Measurements from ENCODE around the gene ZNF879. TPM values are rescaled to one million over a fixed set of nuclear protein-coding genes. Genes with fewer than 3 reads are reported as not detected.
A peak's percentile ranks its signal among the peaks of the same experiment; 100 is the strongest.

The ZNF879 gene
- polyA plus RNA-seq, 1 donor (not counting 4 experiments of a cell fraction or from before 2014, with no cell fraction given) = 2.5 TPM

DNA sequence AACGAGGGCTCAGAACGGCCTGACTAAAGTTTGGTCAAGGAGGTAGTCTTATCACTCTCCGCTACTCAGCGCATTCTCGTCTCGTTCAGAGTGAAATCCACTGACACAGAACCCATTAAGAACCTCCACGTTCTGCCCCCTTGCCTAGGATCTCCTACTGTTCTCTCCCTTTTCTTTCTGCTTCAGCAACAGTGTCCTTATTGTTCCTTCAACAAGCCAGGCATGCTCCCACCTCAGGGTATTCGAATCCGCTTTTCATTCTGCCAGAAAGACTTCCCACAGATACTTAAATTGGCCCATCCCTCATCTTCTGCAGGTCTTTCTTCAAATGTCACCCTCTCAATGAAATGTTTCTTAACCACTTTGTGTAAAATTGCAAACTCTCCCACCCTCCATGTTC is 32.2 kb downstream of the ZNF879 start:
- H3K9me1 ChIP-seq (ENCODE audit: control insufficient read depth, extremely low read depth, insufficient read depth, low read length) = no peaks in the 10 kb centered on the region
- no peak for TF ChIP-seq EZH2 (IDR thresholded peaks at IDR 0.05; ENCODE audit: low read length)
- TF ChIP-seq, protein P1, sequence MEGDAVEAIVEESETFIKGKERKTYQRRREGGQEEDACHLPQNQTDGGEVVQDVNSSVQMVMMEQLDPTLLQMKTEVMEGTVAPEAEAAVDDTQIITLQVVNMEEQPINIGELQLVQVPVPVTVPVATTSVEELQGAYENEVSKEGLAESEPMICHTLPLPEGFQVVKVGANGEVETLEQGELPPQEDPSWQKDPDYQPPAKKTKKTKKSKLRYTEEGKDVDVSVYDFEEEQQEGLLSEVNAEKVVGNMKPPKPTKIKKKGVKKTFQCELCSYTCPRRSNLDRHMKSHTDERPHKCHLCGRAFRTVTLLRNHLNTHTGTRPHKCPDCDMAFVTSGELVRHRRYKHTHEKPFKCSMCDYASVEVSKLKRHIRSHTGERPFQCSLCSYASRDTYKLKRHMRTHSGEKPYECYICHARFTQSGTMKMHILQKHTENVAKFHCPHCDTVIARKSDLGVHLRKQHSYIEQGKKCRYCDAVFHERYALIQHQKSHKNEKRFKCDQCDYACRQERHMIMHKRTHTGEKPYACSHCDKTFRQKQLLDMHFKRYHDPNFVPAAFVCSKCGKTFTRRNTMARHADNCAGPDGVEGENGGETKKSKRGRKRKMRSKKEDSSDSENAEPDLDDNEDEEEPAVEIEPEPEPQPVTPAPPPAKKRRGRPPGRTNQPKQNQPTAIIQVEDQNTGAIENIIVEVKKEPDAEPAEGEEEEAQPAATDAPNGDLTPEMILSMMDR (optimal IDR thresholded peaks at IDR 0.05 in 1 of 3, IDR thresholded peaks at IDR 0.05 in 1 of 3, conservative IDR thresholded peaks at IDR 0.05 in 1 of 3; ENCODE audit: extremely low read depth in 1 of 3, insufficient read depth in 2 of 3, low read length in 3 of 3) = no peak
- H3K4me3 ChIP-seq (ENCODE audit: control insufficient read depth in 2 of 3, extremely low read depth in 1 of 3, insufficient read depth in 2 of 3, low read depth in 1 of 3, low read length in 3 of 3) = no peak overlapping the region
- DNase-seq (ENCODE audit: low read depth, low spot score) = no peak
- H3K9ac ChIP-seq (ENCODE audit: control insufficient read depth, extremely low read depth, insufficient read depth, low read length) = no peak overlapping the region
- H3K4me1 ChIP-seq (ENCODE audit: control insufficient read depth, extremely low read depth, insufficient read depth, low read length) = peaks cover 3% of the 10 kb centered on the region
- no peak overlapping the region for H2AFZ ChIP-seq (ENCODE audit: control insufficient read depth, low read length)
- H3K27me3 ChIP-seq (ENCODE audit: control insufficient read depth, extremely low read depth, insufficient read depth, low read length) = no peaks in the 10 kb centered on the region
- no peak for FAIRE-seq
- no peak overlapping the region for H3K4me2 ChIP-seq (ENCODE audit: control insufficient read depth, extremely low read depth, insufficient read depth, low read depth, low read length)
- no peak overlapping the region for H3K27ac ChIP-seq (ENCODE audit: control insufficient read depth, insufficient read depth, low read length)
- H3K36me3 ChIP-seq (ENCODE audit: control insufficient read depth in 2 of 2, extremely low read depth in 1 of 2, insufficient read depth in 2 of 2, low read length in 2 of 2) = no peaks in the 10 kb centered on the region
- no peaks in the 10 kb centered on the region for H3K9me3 ChIP-seq (ENCODE audit: control insufficient read depth, low read depth, low read length)
- no peaks in the 10 kb centered on the region for H4K20me1 ChIP-seq (ENCODE audit: control insufficient read depth, extremely low read depth, insufficient read depth, low read length)
- H3K79me2 ChIP-seq (ENCODE audit: control insufficient read depth, insufficient read depth, low read length) = peaks cover 2% of the 10 kb centered on the region
- dilution Hi-C loops (cut with MboI; ENCODE audit: extremely low pct_ligation_motif_present, low sequenced_read_pairs) = no loop called here

DNA sequence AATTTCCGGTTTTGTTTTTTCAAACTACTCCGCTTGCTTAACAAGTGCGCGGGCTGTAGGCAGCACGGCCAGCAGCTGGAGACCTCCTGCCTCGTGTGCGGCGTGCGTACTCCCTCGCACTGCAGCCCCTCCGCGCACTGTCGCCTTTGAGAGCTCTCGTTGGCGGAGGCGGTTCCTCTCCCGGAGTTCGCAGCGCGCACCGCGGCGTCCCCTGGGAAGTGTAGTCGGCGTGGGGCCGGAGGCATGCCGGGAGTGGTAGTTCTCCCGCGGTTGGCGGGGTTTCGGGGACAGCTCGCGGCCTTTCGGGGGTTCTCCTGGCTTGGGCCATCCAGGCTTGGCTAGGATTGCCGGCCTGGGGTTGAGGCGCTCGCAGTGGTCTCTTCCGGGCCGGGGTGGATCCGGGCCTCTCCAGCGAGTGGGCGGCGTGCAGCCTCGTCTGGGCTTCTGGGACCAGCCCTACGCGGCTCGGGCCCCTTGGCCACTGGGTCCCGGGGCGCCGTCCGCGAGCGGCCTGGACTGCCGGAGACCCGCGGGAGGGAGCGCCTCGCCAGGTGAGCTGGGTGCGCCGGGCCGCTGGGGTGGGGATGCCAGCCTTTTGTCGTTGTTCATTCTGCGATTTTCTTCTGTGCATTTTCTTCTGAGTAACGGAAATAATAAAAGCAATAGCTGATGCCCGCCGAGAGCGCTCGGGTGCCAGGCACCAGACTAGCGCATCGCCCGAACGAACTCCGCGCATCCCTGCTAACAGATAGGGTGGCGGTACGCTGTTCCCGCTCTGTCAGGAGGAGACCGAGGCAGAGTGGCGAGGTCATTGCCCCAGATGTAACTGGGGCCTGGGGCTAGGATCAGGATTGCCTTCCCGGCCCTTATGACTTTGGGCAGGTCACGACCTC is 36.8 kb downstream of the ZNF879 start, which contains the start of gene ZNF354C:
TSS of gene ZNF354C (plus strand) at position 258 of the 893 bp plus-strand sequence. CDS start 1,696 bp downstream, outside the sequence.
- no peak for TF ChIP-seq EZH2 (IDR thresholded peaks at IDR 0.05; ENCODE audit: low read length)
- TF ChIP-seq, protein P1 (optimal IDR thresholded peaks at IDR 0.05 in 1 of 3, IDR thresholded peaks at IDR 0.05 in 1 of 3, conservative IDR thresholded peaks at IDR 0.05 in 1 of 3; ENCODE audit: extremely low read depth in 1 of 3, insufficient read depth in 2 of 3, low read length in 3 of 3) = no peak
- Histone ChIP-seq H3K9me1 (ENCODE audit: control insufficient read depth, extremely low read depth, insufficient read depth, low read length) (no peaks in the 10 kb centered on the region), H3K36me3 (ENCODE audit: control insufficient read depth in 2 of 2, extremely low read depth in 1 of 2, insufficient read depth in 2 of 2, low read length in 2 of 2) (no peaks in the 10 kb centered on the region), H3K4me1 (ENCODE audit: control insufficient read depth, extremely low read depth, insufficient read depth, low read length) (peaks cover 7% of the 10 kb centered on the region), H4K20me1 (ENCODE audit: control insufficient read depth, extremely low read depth, insufficient read depth, low read length) (no peaks in the 10 kb centered on the region), H2AFZ (ENCODE audit: control insufficient read depth, low read length) (peak within 1 kb of the TSS; percentile 97), H3K27ac (ENCODE audit: control insufficient read depth, insufficient read depth, low read length) (peak within 1 kb of the TSS; percentile 30), H3K4me2 (ENCODE audit: control insufficient read depth, extremely low read depth, insufficient read depth, low read depth, low read length) (peak within 1 kb of the TSS; percentile 87), H3K27me3 (ENCODE audit: control insufficient read depth, extremely low read depth, insufficient read depth, low read length) (no peaks in the 10 kb centered on the region), H3K79me2 (ENCODE audit: control insufficient read depth, insufficient read depth, low read length) (peaks cover 6% of the 10 kb centered on the region), H3K4me3 (ENCODE audit: control insufficient read depth in 2 of 3, extremely low read depth in 1 of 3, insufficient read depth in 2 of 3, low read depth in 1 of 3, low read length in 3 of 3) (peak within 1 kb of the TSS; percentile 80 to 82 (median 80)), H3K9me3 (ENCODE audit: control insufficient read depth, low read depth, low read length) (no peaks in the 10 kb centered on the region), H3K9ac (ENCODE audit: control insufficient read depth, extremely low read depth, insufficient read depth, low read length) (peak within 1 kb of the TSS; percentile 72)
- FAIRE-seq (peak; percentile 39), DNase-seq (ENCODE audit: low read depth, low spot score) (peak; percentile 2)
- dilution Hi-C loops (cut with MboI; ENCODE audit: extremely low pct_ligation_motif_present, low sequenced_read_pairs) = no loop called here
